ENCODE measurements around the gene NRXN3.

GRCh38 chr14:79167957-79168356 lies 997.8 kb downstream of the NRXN3 start:
- no peak for TF ChIP-seq ARNT (IDR thresholded peaks at IDR 0.05)
- TF ChIP-seq ZNF384 (IDR thresholded peaks at IDR 0.05): no peak
- no peak for TF ChIP-seq PKNOX1 (IDR thresholded peaks at IDR 0.05)
- no peak for TF ChIP-seq FOXA1 (IDR thresholded peaks at IDR 0.05)
- TF ChIP-seq FOXK2 (IDR thresholded peaks at IDR 0.05): no peak
- TF ChIP-seq SP1 (IDR thresholded peaks at IDR 0.05): no peak
- TF ChIP-seq FOXM1 (IDR thresholded peaks at IDR 0.05; ENCODE audit: borderline replicate concordance): no peak
- no peak for TF ChIP-seq SUZ12 (IDR thresholded peaks at IDR 0.05)
- no peak for TF ChIP-seq NFRKB (IDR thresholded peaks at IDR 0.05)
- no peak for TF ChIP-seq BHLHE40 (IDR thresholded peaks at IDR 0.05; ENCODE audit: borderline replicate concordance)
- no peak for TF ChIP-seq HDGF (IDR thresholded peaks at IDR 0.05; ENCODE audit: borderline replicate concordance)

Measured in HEK293T (cell line).